Measurements from ENCODE around the gene CCDC83.

DNA sequence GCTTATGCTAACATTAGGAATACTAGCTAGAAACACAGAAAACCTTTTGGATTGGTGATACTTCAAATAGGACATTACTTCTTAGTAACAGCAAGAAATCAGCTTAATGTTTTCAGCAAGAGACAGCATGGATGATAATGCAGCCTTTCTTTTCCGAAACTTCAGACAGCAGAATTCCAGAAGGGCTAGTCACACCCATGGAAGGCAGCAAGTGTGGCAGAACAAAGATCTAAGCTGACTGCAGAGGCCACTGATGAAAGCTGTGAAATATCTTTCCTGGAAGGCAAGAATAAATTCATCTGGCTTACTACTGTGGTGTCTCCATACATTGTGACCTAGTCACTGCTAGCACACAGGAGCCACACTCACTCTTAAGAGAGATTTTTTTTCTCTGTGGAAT lies 100.3 kb downstream of the CCDC83 start:
- TF ChIP-seq CTCF (IDR thresholded peaks at IDR 0.05) = no peak
- no peak for TF ChIP-seq ZFX (IDR thresholded peaks at IDR 0.05; ENCODE audit: borderline replicate concordance)

All from 22Rv1 (cell line).